CD4-positive, alpha-beta T cell (primary cell): Measurements from ENCODE around the gene RNF175. TPM values are rescaled to one million over a fixed set of nuclear protein-coding genes. Genes with fewer than 3 reads are reported as not detected.

ENCODE experiments used
- ATAC-seq: fragments of 200-7000 bp; cut with Tn5 transposase; one replicate; pipeline ENCODE4 v1.10.0; 2022; ENCODE audit warnings: mild to moderate bottlenecking; ENCODE audit not compliant: poor library complexity
- CTCF ChIA-PET: fragments of 350-600 bp; sonication (Branson Sonifier 250); formaldehyde crosslinking; loops from one replicate; lab custom pipeline; 2021; ENCODE audit warnings: antibody characterized with exemption, inconsistent platforms; lab: Charles Lee
- POLR2A ChIA-PET: fragments of 350-600 bp; sonication (Branson Sonifier 250); formaldehyde crosslinking; loops from one replicate; lab custom pipeline; 2021; ENCODE audit warnings: antibody characterized with exemption, inconsistent platforms; lab: Charles Lee
- DNase-seq, 14 experiments: peaks; one replicate each; pipeline ENCODE4 v3.0.0-alpha.2; 2013 to 2020; ENCODE audit warnings: mixed read lengths in 2 of 14
- H3K27ac ChIP-seq, 2 donors: one replicate each; pipeline versions ENCODE4 v1.5.1 to v1.7.0; 2013; ENCODE audit warnings: low read length in 2 of 2, low read depth in 1 of 2, mild to moderate bottlenecking in 1 of 2
- H3K27me3 ChIP-seq, 2 experiments: 1 replicate in 1 of 2; 2 replicates in 1 of 2; pipeline versions ENCODE4 v1.6.1 to v1.7.0; 2013; ENCODE audit warnings: low read length in 2 of 2, control low read depth in 1 of 2, mild to moderate bottlenecking in 1 of 2, moderate library complexity in 1 of 2; ENCODE audit not compliant: insufficient read depth in 2 of 2, control insufficient read depth in 1 of 2
- H3K36me3 ChIP-seq: one replicate; pipeline ENCODE4 v1.6.1; 2013; ENCODE audit warnings: low read length, control low read depth; ENCODE audit not compliant: insufficient read depth
- H3K4me1 ChIP-seq: one replicate; pipeline ENCODE4 v1.6.1; 2013; ENCODE audit warnings: low read length, control low read depth; ENCODE audit not compliant: insufficient read depth
- H3K4me3 ChIP-seq: one replicate; pipeline ENCODE4 v1.5.1; 2013; ENCODE audit warnings: mild to moderate bottlenecking, low read length, moderate library complexity
- H3K9me3 ChIP-seq, 2 experiments: 1 replicate in 1 of 2; 2 replicates in 1 of 2; pipeline versions ENCODE4 v1.6.1 to v1.7.0; 2013; ENCODE audit warnings: low read length in 2 of 2, mild to moderate bottlenecking in 2 of 2, control low read depth in 1 of 2, moderate library complexity in 1 of 2; ENCODE audit not compliant: control insufficient read depth in 1 of 2, insufficient read depth in 1 of 2
- H3K27ac Mint-ChIP-seq: one replicate; pipeline ENCODE4 v1.8.0; 2020; ENCODE audit warnings: mixed read lengths
- H3K27me3 Mint-ChIP-seq: one replicate; pipeline ENCODE4 v1.8.0; 2021; ENCODE audit warnings: mixed read lengths
- H3K36me3 Mint-ChIP-seq: one replicate; pipeline ENCODE4 v1.8.0; 2021; ENCODE audit warnings: low read depth, mixed read lengths
- H3K4me1 Mint-ChIP-seq: one replicate; pipeline ENCODE4 v1.8.0; 2021; ENCODE audit warnings: low read depth, mixed read lengths
- H3K4me3 Mint-ChIP-seq: one replicate; pipeline ENCODE4 v1.8.0; 2020; ENCODE audit warnings: mild to moderate bottlenecking, mixed read lengths
- H3K9me3 Mint-ChIP-seq: one replicate; pipeline ENCODE4 v1.8.0; 2020; ENCODE audit warnings: mixed read lengths
- CTCF ChIP-seq: fragments of 200-600 bp; IDR thresholded peaks from one replicate; pipeline ENCODE4 v1.8.0; 2022; ENCODE audit warnings: antibody characterized with exemption, mild to moderate bottlenecking
- intact Hi-C, 2 experiments: fragments of 100-400 bp; cut with DNase I in 1 of 2; cut with micrococcal nuclease in 1 of 2; formaldehyde crosslinking; loops; one replicate each; pipeline versions ENCODE4 v1.15.1 to v1.9.0; 2023 to 2025; cut with DNase I, micrococcal nuclease
- total RNA-seq, 174 experiments: library from RNA in 2 of 174; stranded (reverse) in 2 of 174; gene quantifications; one replicate each; pipeline ENCODE4 v1.2.3 and lab custom pipeline; 2021 to 2026

The RNF175 gene
- total RNA-seq, 2 experiments from 2014 or later = 1.4 to 1.8 TPM

- peak overlapping the region; percentile 69 for H3K4me3 ChIP-seq
- H3K27me3 Mint-ChIP-seq = peaks cover 31% of the 10 kb centered on the region
- CTCF ChIA-PET = interaction anchor here (1.5 kb wide), 1 partner anchor 37 kb away, joined by 3 read pairs; no protein-coding TSS in a partner anchor
- POLR2A ChIA-PET = no interaction called here
- no peaks in the 10 kb centered on the region for H3K36me3 ChIP-seq
- H3K27ac ChIP-seq = no peak overlapping the region
- ATAC-seq = no peak
- peaks cover 17% of the 10 kb centered on the region for H3K4me1 Mint-ChIP-seq
- H3K27ac Mint-ChIP-seq = no peak overlapping the region
- peaks cover 27% of the 10 kb centered on the region for H3K36me3 Mint-ChIP-seq
- peaks cover 8% of the 10 kb centered on the region for H3K9me3 Mint-ChIP-seq
- intact Hi-C loops = no loop called here
- H3K9me3 ChIP-seq = peaks cover 7 to 14% of the 10 kb centered on the region in 2 experiments
- H3K27me3 ChIP-seq = peaks cover 8 to 12% of the 10 kb centered on the region in 2 experiments
- H3K4me3 Mint-ChIP-seq = peak overlapping the region; percentile 88
- DNase-seq = no peak
- TF ChIP-seq CTCF = no peak
- peaks cover 17% of the 10 kb centered on the region for H3K4me1 ChIP-seq
Measured at GRCh38 chr4:153683763-153684181, 76.1 kb downstream of the RNF175 start.

GRCh38 chr4:153679486-153679885 lies 80.3 kb downstream of the RNF175 start:
- H3K27ac Mint-ChIP-seq = no peak overlapping the region
- H3K4me1 Mint-ChIP-seq = peaks cover 8% of the 10 kb centered on the region
- POLR2A ChIA-PET = no interaction called here
- CTCF ChIA-PET = no interaction called here
- H3K27ac ChIP-seq = no peak overlapping the region
- peaks cover 5 to 22% of the 10 kb centered on the region in 2 experiments for H3K9me3 ChIP-seq
- DNase-seq (peak in 1 of 14 experiments; percentile 33), ATAC-seq (no peak)
- TF ChIP-seq CTCF = no peak
- peaks cover 9% of the 10 kb centered on the region for H3K9me3 Mint-ChIP-seq
- H3K4me1 ChIP-seq = peaks cover 11% of the 10 kb centered on the region
- no peaks in the 10 kb centered on the region for H3K36me3 Mint-ChIP-seq
- peaks cover 6 to 8% of the 10 kb centered on the region in 2 experiments for H3K27me3 ChIP-seq
- intact Hi-C loops = no loop called here
- H3K4me3 Mint-ChIP-seq = no peak overlapping the region
- no peak overlapping the region for H3K4me3 ChIP-seq
- no peaks in the 10 kb centered on the region for H3K36me3 ChIP-seq
- H3K27me3 Mint-ChIP-seq = peaks cover 20% of the 10 kb centered on the region

GRCh38 chr4:153676984-153677383 lies 82.8 kb downstream of the RNF175 start:
- no peaks in the 10 kb centered on the region for H3K36me3 Mint-ChIP-seq
- peaks cover 5 to 29% of the 10 kb centered on the region in 2 experiments for H3K9me3 ChIP-seq
- H3K36me3 ChIP-seq = no peaks in the 10 kb centered on the region
- ChIA-PET POLR2A (no interaction called here), CTCF (no interaction called here)
- no peak for ATAC-seq
- H3K4me3 ChIP-seq = no peak overlapping the region
- H3K4me1 ChIP-seq = no peaks in the 10 kb centered on the region
- TF ChIP-seq CTCF = no peak
- no peaks in the 10 kb centered on the region for H3K27me3 ChIP-seq
- no peak overlapping the region for H3K27ac Mint-ChIP-seq
- H3K27ac ChIP-seq = no peak overlapping the region
- no peak overlapping the region for H3K4me3 Mint-ChIP-seq
- peak in 2 of 14 experiments; percentile 32 to 48 for DNase-seq
- H3K4me1 Mint-ChIP-seq = no peaks in the 10 kb centered on the region
- H3K9me3 Mint-ChIP-seq = peaks cover 13% of the 10 kb centered on the region
- peaks cover 12% of the 10 kb centered on the region for H3K27me3 Mint-ChIP-seq
- intact Hi-C loops = no loop called here
